CD14-positive monocyte (primary cell): ENCODE data around the gene EXOC6. TPM values are rescaled to one million over a fixed set of nuclear protein-coding genes. Genes with fewer than 3 reads are reported as not detected.

Source experiments
- DNase-seq, 3 donors: peaks; one replicate each; pipeline ENCODE4 v3.0.0-alpha.2; 2011 to 2022
- H2AFZ ChIP-seq: 2 replicates; pipeline ENCODE4 v1.6.0; 2012; ENCODE audit warnings: mild to moderate bottlenecking, low read depth, low read length, inconsistent platforms; ENCODE audit not compliant: insufficient read depth, poor library complexity, severe bottlenecking
- H3K27ac ChIP-seq, 2 donors: 1 replicate in 1 of 2; 2 replicates in 1 of 2; pipeline ENCODE4 v1.5.1; 2012 to 2013; ENCODE audit warnings: low read length in 2 of 2, control low read depth in 1 of 2, inconsistent platforms in 1 of 2, low read depth in 1 of 2, mild to moderate bottlenecking in 1 of 2
- H3K27me3 ChIP-seq, 2 donors: one replicate each; pipeline versions ENCODE4 v1.6.0 to v1.6.1; 2011 to 2013; ENCODE audit warnings: low read length in 2 of 2; ENCODE audit not compliant: control insufficient read depth in 2 of 2, insufficient read depth in 2 of 2
- H3K36me3 ChIP-seq, 2 donors: replicated peaks in 1 of 2; 1 replicate in 1 of 2; 2 replicates in 1 of 2; pipeline versions ENCODE4 v1.5.1 to v1.6.1; 2012 to 2013; ENCODE audit warnings: low read length in 2 of 2, control low read depth in 1 of 2, inconsistent platforms in 1 of 2, mild to moderate bottlenecking in 1 of 2; ENCODE audit not compliant: insufficient read depth in 2 of 2, control insufficient read depth in 1 of 2
- H3K4me1 ChIP-seq, 2 donors: 1 replicate in 1 of 2; 2 replicates in 1 of 2; pipeline versions ENCODE4 v1.5.1 to v1.6.1; 2012 to 2013; ENCODE audit warnings: low read length in 2 of 2, control low read depth in 1 of 2, inconsistent platforms in 1 of 2, mild to moderate bottlenecking in 1 of 2, moderate library complexity in 1 of 2; ENCODE audit not compliant: insufficient read depth in 2 of 2, control insufficient read depth in 1 of 2
- H3K4me2 ChIP-seq: replicated peaks from 2 replicates; pipeline ENCODE3; 2012; ENCODE audit warnings: low read length, moderate library complexity, mild to moderate bottlenecking; ENCODE audit not compliant: poor library complexity, severe bottlenecking; ENCODE audit errors: extremely low read depth
- H3K4me3 ChIP-seq, 3 experiments: fragments of 200-600 bp in 1 of 3; sonication (generic) in 1 of 3; replicated peaks in 1 of 3; 1 replicate in 2 of 3; 2 replicates in 1 of 3; pipeline ENCODE4 v1.5.1; 2011 to 2013; ENCODE audit warnings: low read length in 3 of 3, mild to moderate bottlenecking in 3 of 3, control low read depth in 2 of 3, low read depth in 2 of 3, inconsistent platforms in 1 of 3, moderate library complexity in 1 of 3
- H3K79me2 ChIP-seq: 2 replicates; pipeline ENCODE4 v1.6.0; 2012; ENCODE audit warnings: mild to moderate bottlenecking, control low read depth, inconsistent platforms, low read length, moderate library complexity; ENCODE audit not compliant: insufficient read depth
- H3K9ac ChIP-seq: 2 replicates; pipeline ENCODE4 v1.6.0; 2017; ENCODE audit warnings: low read length, mild to moderate bottlenecking; ENCODE audit not compliant: insufficient read depth, poor library complexity, severe bottlenecking
- H3K9me3 ChIP-seq, 2 donors: replicated peaks in 1 of 2; 1 replicate in 1 of 2; 2 replicates in 1 of 2; pipeline versions ENCODE4 v1.5.1 to v1.6.1; 2012 to 2013; ENCODE audit warnings: low read length in 2 of 2, control low read depth in 1 of 2; ENCODE audit not compliant: control insufficient read depth in 1 of 2, insufficient read depth in 1 of 2
- H4K20me1 ChIP-seq: 2 replicates; pipeline ENCODE4 v1.6.0; 2012; ENCODE audit warnings: mild to moderate bottlenecking, low read length, control low read depth, moderate library complexity; ENCODE audit not compliant: insufficient read depth
- H3K27ac Mint-ChIP-seq, 7 donors: one replicate each; pipeline ENCODE4 v1.8.0; 2020; ENCODE audit warnings: mild to moderate bottlenecking in 7 of 7, mixed read lengths in 7 of 7, moderate library complexity in 6 of 7, inconsistent platforms in 2 of 7
- H3K27me3 Mint-ChIP-seq, 3 donors: one replicate each; pipeline ENCODE4 v1.8.0; 2021 to 2022; ENCODE audit warnings: low read depth in 3 of 3, mild to moderate bottlenecking in 3 of 3, mixed read lengths in 3 of 3, moderate library complexity in 3 of 3, inconsistent platforms in 1 of 3
- H3K36me3 Mint-ChIP-seq, 2 donors: one replicate each; pipeline ENCODE4 v1.8.0; 2020; ENCODE audit warnings: mixed read lengths in 2 of 2, inconsistent platforms in 1 of 2, mild to moderate bottlenecking in 1 of 2
- H3K4me1 Mint-ChIP-seq: one replicate; pipeline ENCODE4 v1.8.0; 2020; ENCODE audit warnings: mild to moderate bottlenecking, mixed read lengths
- H3K4me3 Mint-ChIP-seq, 2 donors: one replicate each; pipeline ENCODE4 v1.8.0; 2020; ENCODE audit warnings: mild to moderate bottlenecking in 2 of 2, mixed read lengths in 2 of 2, moderate library complexity in 1 of 2
- H3K9me3 Mint-ChIP-seq, 7 donors: one replicate each; pipeline ENCODE4 v1.8.0; 2020 to 2022; ENCODE audit warnings: mixed read lengths in 7 of 7, mild to moderate bottlenecking in 6 of 7, moderate library complexity in 6 of 7, inconsistent platforms in 2 of 7
- WGBS: methylation state at CpG from one replicate; pipeline ENCODE4 v1.1.5; 2013; ENCODE audit warnings: missing lambda C conversion rate; ENCODE audit not compliant: insufficient coverage; 5-methylcytosine and 5-hydroxymethylcytosine counted together
- intact Hi-C, 2 donors: fragments of 100-400 bp; cut with micrococcal nuclease; formaldehyde crosslinking; loops; one replicate each; pipeline versions ENCODE4 v1.15.0 to v1.15.1; 2023
- polyA plus RNA-seq, 3 donors: library from polyadenylated mRNA; depleted of rRNA in 1 of 3; unstranded in 2 of 3; stranded (reverse) in 1 of 3; fragments of 300-500 nt in 2 of 3; fragments of >200 nt in 1 of 3; fragmentation: Illumina TruSeq in 2 of 3; gene quantifications; 1 replicate in 2 of 3; 2 replicates in 1 of 3; pipeline ENCODE4 v1.2.3, GENCODE V29; 2012 to 2021
- small RNA-seq: library from RNA; depleted of rRNA; stranded (forward); fragments of <200 nt; gene quantifications from one replicate; pipeline ENCODE3, GENCODE V24; 2012; ENCODE audit warnings: low read depth; ENCODE audit not compliant: insufficient read length
- TF ChIP-seq, protein P1 (sequence below): fragments of 200-600 bp; IDR thresholded peaks from one replicate; pipeline ENCODE4 v1.8.0; 2022; ENCODE audit warnings: antibody characterized with exemption, mild to moderate bottlenecking

EXOC6 gene
- polyA plus RNA-seq, 3 donors, result 7.5 to 9.6 (median 8.3) TPM

DNA sequence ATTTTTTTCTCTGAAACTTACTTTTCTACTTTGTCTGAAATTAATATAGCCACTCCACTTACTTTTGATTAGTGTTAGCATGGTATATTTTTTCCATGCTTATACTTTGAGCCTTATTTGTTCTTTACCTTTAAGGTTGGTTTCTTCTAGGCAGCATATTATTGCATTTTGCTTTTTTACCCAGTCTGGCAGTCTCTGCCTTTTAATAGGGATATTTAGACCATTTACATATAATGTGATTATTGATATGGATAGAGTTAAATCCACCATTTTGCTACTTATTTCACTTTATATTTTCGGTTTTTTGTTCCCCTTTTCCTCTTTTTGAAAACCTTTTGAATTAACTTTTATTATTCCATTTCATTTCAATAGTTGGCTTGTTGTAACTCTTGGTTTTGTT is 255.6 kb downstream of the EXOC6 start:
- Histone ChIP-seq H2AFZ (no peak overlapping the region), H3K9me3 (no peaks in the 10 kb centered on the region), H3K27me3 (no peaks in the 10 kb centered on the region), H3K4me3 (no peak overlapping the region), H3K36me3 (no peaks in the 10 kb centered on the region), H3K27ac (no peak overlapping the region), H3K79me2 (no peaks in the 10 kb centered on the region), H3K4me1 (no peaks in the 10 kb centered on the region), H3K4me2 (no peak overlapping the region), H3K9ac (no peak overlapping the region), H4K20me1 (no peaks in the 10 kb centered on the region)
- Mint-ChIP-seq H3K27ac (no peak overlapping the region), H3K4me1 (no peaks in the 10 kb centered on the region), H3K36me3 (no peaks in the 10 kb centered on the region), H3K27me3 (peaks cover 2 to 3% (median 3%) of the 10 kb centered on the region in 3 donors), H3K4me3 (no peak overlapping the region), H3K9me3 (peaks cover 0 to 10% (median 3%) of the 10 kb centered on the region in 7 donors)
- no CpG with 5 or more reads among the region's 1 CpG for WGBS
- TF ChIP-seq, protein P1, sequence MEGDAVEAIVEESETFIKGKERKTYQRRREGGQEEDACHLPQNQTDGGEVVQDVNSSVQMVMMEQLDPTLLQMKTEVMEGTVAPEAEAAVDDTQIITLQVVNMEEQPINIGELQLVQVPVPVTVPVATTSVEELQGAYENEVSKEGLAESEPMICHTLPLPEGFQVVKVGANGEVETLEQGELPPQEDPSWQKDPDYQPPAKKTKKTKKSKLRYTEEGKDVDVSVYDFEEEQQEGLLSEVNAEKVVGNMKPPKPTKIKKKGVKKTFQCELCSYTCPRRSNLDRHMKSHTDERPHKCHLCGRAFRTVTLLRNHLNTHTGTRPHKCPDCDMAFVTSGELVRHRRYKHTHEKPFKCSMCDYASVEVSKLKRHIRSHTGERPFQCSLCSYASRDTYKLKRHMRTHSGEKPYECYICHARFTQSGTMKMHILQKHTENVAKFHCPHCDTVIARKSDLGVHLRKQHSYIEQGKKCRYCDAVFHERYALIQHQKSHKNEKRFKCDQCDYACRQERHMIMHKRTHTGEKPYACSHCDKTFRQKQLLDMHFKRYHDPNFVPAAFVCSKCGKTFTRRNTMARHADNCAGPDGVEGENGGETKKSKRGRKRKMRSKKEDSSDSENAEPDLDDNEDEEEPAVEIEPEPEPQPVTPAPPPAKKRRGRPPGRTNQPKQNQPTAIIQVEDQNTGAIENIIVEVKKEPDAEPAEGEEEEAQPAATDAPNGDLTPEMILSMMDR, result no peak
- DNase-seq, result no peak
- intact Hi-C loops, result no loop called here

DNA sequence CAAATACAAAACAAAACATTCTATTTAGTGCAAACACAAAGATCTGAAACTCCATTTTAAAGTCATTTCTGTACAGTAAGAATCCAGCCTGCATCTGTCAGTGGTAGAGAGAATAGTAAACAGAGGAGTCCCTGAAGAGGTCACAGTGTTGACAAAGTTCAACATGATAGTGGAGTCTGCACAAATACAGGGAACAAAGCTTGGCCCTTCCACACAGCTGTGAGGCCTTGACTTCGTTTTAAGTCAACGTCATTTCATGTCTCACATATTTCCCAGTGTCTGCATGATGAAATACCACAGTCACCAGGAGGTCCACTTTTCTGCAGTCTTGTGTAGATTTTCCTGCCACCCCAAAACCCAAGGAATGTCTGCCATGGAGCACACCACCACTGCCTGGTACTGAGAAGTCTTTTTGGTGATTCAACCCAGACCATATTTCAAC is 258.3 kb downstream of the EXOC6 start:
- no peak overlapping the region for H2AFZ ChIP-seq
- H3K9ac ChIP-seq, result no peak overlapping the region
- no peak overlapping the region for H3K27ac ChIP-seq
- no peak overlapping the region for H3K4me2 ChIP-seq
- Mint-ChIP-seq H3K36me3 (no peaks in the 10 kb centered on the region), H3K9me3 (peaks cover 0 to 9% (median 3%) of the 10 kb centered on the region in 7 donors), H3K4me3 (no peak overlapping the region), H3K27me3 (peaks cover 2% of the 10 kb centered on the region in 3 donors), H3K27ac (no peak overlapping the region), H3K4me1 (no peaks in the 10 kb centered on the region)
- WGBS, result 100% methylated on average over 2 of the region's 2 CpGs
- DNase-seq, result no peak
- TF ChIP-seq, protein P1, result no peak
- no peaks in the 10 kb centered on the region for H4K20me1 ChIP-seq
- no peak overlapping the region for H3K4me3 ChIP-seq
- H3K9me3 ChIP-seq, result no peaks in the 10 kb centered on the region
- H3K36me3 ChIP-seq, result no peaks in the 10 kb centered on the region
- no peaks in the 10 kb centered on the region for H3K79me2 ChIP-seq
- H3K27me3 ChIP-seq, result no peaks in the 10 kb centered on the region
- no peaks in the 10 kb centered on the region for H3K4me1 ChIP-seq
- intact Hi-C loops, result no loop called here

Small RNA genes lying within 50 kb of the gene (small RNA-seq; reads per million reads assigned to genes)
- gene AL392103.1, result not detected

Other genes starting within 250 kb of the EXOC6 start
- gene HHEX, start 158.6 kb upstream of the EXOC6 start, polyA plus RNA-seq, result 10 to 100 TPM; 33.6 to 54.6 (median 51.2) TPM
- not detected for gene CYP26C1, start 212.3 kb downstream of the EXOC6 start, polyA plus RNA-seq
- not detected for gene CYP26A1, start 225.4 kb downstream of the EXOC6 start, polyA plus RNA-seq